WERI-Rb-1 (cell line): ENCODE data around the gene SLC39A12.

Experiments used
- DNase-seq: peaks from one replicate; pipeline ENCODE4 v3.0.0-alpha.2; 2020
- H3K27ac ChIP-seq: fragments of 250-450 bp; sonication (Bioruptor Pico); 2 replicates; pipeline ENCODE4 v1.5.1; 2020; ENCODE audit warnings: mild to moderate bottlenecking, moderate library complexity
- H3K27me3 ChIP-seq: fragments of 250-450 bp; sonication (Bioruptor Pico); 2 replicates; pipeline ENCODE4 v1.5.1; 2021; ENCODE audit warnings: mild to moderate bottlenecking, low read depth, moderate library complexity; ENCODE audit not compliant: insufficient read depth, severe bottlenecking
- H3K36me3 ChIP-seq: fragments of 250-450 bp; sonication (Bioruptor Pico); 2 replicates; pipeline ENCODE4 v1.5.1; 2020; ENCODE audit warnings: mild to moderate bottlenecking, moderate library complexity
- H3K4me3 ChIP-seq: 2 replicates; pipeline ENCODE4 v1.5.1; 2011; ENCODE audit warnings: low read depth, mild to moderate bottlenecking, control low read depth, low read length
- H3K9me3 ChIP-seq: fragments of 250-450 bp; sonication (Bioruptor Pico); 2 replicates; pipeline ENCODE4 v1.5.1; 2021; ENCODE audit warnings: mild to moderate bottlenecking, moderate library complexity; ENCODE audit not compliant: severe bottlenecking
- TF ChIP-seq, protein P1 (sequence below): IDR thresholded peaks from 2 replicates; pipeline ENCODE4 v1.5.1; 2011; ENCODE audit warnings: low read depth, mild to moderate bottlenecking, control low read depth, inconsistent platforms, low read length

SLC39A12 gene

DNA sequence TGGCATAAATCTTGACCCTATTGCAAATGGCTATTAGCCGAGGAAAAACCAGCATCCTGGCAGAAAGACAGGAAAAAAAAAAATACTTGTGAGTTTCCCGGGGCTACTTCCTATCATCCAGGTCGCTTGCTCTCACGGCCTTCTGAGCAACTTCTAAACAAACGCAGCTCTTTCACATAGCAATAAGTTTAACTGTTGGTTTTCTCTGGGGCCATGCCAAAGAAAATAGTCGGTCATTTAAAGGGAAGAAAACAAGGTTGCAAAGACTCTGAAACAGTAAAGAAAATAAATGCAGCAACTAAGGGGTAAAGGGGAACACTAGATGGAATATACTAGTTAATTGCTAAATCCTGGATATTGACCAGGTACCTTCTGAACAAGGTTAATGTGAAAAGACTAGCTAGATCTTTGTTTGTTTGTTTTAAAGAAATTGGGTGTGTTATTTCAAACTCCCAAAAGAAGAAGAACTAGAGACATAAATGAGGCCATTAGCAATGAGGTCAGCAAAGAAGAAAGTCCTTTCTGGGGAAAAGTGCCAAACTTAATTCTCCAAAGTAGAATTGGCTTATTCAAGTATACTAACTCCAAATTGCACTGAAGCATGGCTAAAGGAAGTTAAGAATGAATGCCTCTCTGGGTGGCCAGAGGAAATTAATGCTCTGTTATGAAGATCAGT is 54.2 kb downstream of the SLC39A12 start:
- Histone ChIP-seq H3K9me3 (no peaks in the 10 kb centered on the region), H3K27me3 (no peaks in the 10 kb centered on the region), H3K36me3 (no peaks in the 10 kb centered on the region), H3K4me3 (no peak overlapping the region), H3K27ac (no peak overlapping the region)
- TF ChIP-seq, protein P1, sequence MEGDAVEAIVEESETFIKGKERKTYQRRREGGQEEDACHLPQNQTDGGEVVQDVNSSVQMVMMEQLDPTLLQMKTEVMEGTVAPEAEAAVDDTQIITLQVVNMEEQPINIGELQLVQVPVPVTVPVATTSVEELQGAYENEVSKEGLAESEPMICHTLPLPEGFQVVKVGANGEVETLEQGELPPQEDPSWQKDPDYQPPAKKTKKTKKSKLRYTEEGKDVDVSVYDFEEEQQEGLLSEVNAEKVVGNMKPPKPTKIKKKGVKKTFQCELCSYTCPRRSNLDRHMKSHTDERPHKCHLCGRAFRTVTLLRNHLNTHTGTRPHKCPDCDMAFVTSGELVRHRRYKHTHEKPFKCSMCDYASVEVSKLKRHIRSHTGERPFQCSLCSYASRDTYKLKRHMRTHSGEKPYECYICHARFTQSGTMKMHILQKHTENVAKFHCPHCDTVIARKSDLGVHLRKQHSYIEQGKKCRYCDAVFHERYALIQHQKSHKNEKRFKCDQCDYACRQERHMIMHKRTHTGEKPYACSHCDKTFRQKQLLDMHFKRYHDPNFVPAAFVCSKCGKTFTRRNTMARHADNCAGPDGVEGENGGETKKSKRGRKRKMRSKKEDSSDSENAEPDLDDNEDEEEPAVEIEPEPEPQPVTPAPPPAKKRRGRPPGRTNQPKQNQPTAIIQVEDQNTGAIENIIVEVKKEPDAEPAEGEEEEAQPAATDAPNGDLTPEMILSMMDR = no peak
- DNase-seq = no peak

DNA sequence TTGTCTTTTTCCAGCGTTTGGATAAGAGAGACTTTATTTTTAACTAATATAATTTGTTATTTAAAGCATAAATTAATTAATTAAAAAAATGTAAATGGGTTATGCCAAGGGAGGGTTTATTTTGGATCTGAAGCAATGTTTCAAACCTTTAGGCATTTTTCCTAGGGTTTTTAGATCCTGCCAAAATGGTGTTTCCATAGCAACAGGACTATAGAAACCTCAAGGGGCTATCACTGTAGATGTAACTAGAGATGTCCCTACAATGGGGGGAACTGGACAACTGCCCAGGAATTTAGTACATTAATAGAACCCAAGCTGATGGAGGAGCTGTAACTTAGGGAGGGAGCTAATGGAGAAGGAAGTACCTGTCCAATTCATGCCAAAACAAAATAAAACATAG is 57.3 kb downstream of the SLC39A12 start:
- Histone ChIP-seq H3K36me3 (no peaks in the 10 kb centered on the region), H3K4me3 (no peak overlapping the region), H3K27ac (no peak overlapping the region), H3K27me3 (no peaks in the 10 kb centered on the region), H3K9me3 (no peaks in the 10 kb centered on the region)
- no peak for DNase-seq
- TF ChIP-seq, protein P1 = no peak

DNA sequence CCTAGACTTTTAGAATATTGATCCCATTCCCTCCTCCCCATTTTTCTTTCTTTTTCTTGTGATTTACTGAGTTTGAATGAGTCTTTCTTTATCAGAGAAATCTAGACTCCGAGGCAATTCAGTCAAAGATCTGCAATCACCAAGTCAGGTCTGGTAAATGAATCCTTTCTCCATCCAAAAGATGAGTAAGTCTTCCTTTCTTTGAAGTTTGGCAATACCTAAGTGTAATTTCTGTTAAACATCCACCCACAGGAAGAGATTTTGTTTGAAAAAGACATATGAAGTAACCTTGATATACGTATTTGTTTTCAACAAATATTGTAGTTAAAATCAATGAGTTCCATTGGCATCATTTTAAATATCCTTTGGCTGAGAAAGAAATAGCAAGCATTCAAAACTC is 58.3 kb downstream of the SLC39A12 start:
- no peaks in the 10 kb centered on the region for H3K36me3 ChIP-seq
- H3K27me3 ChIP-seq = no peaks in the 10 kb centered on the region
- no peak overlapping the region for H3K4me3 ChIP-seq
- no peak overlapping the region for H3K27ac ChIP-seq
- no peak for DNase-seq
- TF ChIP-seq, protein P1 = no peak
- H3K9me3 ChIP-seq = no peaks in the 10 kb centered on the region

DNA sequence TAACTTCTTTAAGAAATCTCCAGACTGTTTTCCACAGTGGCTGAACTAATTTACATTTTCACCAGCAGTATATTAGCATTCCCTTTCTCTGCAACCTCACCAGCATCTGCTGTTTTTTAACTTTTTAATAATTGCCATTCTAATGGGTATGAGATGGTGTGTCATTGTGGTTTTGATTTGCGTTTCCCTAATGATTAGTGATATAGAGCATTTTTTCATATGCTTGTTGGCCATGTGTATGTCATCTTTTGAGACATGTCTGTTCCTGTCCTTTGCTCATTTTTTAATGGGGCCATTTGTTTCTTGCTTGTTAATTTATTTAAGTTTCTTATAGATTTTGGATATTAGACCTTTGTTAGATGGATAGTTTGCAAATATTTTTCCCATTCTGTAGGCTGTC is 68.8 kb downstream of the SLC39A12 start:
- DNase-seq = no peak
- Histone ChIP-seq H3K27ac (no peak overlapping the region), H3K27me3 (no peaks in the 10 kb centered on the region), H3K36me3 (no peaks in the 10 kb centered on the region), H3K9me3 (no peaks in the 10 kb centered on the region), H3K4me3 (no peak overlapping the region)
- TF ChIP-seq, protein P1 = no peak

DNA sequence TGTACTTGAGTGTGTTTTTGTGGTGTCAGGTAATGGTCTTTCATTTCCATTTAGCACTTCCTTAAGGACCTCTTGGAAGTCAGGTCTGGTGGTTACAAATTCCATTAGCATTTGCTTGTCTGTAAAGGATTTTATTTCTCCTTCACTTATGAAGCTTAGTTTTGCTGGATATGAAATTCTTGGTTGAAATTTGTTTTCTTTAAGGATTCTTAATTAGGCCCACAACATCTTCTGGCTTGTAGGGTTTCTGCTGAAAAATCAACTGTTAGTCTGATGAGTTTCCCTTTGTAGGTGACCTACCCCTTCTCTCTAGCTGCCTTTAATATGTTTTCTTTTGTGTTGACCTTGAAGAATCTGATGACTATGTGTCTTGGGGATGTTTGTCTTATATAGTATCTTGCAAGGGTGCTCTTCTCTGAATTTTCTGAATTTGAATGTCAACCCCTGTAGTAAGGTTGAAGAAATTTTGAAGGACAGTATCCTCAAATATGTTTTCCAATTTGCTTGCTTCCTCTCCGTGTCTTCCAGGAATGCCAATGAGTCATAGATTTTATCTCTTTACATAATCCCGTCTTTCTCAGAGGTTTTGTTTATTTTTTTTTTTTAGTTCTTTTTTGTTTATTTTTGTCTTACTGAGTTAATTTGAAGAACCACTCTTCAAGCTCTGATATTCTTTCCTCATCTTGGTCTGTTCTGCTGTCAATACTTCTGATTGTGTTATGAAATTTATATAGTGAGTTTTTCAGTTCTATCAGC is 70.2 kb downstream of the SLC39A12 start:
- Histone ChIP-seq H3K36me3 (no peaks in the 10 kb centered on the region), H3K27ac (no peak overlapping the region), H3K4me3 (no peak overlapping the region), H3K9me3 (no peaks in the 10 kb centered on the region), H3K27me3 (no peaks in the 10 kb centered on the region)
- DNase-seq = no peak
- TF ChIP-seq, protein P1 = no peak
